ENCODE results near the gene TMBIM4. TPM values are rescaled to one million over a fixed set of nuclear protein-coding genes. Genes with fewer than 3 reads are reported as not detected.
A peak's percentile ranks its signal among the peaks of the same experiment; 100 is the strongest.

The TMBIM4 gene
- total RNA-seq, 1 experiment from 2014 or later = 115 TPM

GRCh38 chr12:66132408-66132807, 37.4 kb downstream of the TMBIM4 start:
- peak; percentile 40; the same call in 1 of the 2 replicates for ATAC-seq
- ChIA-PET POLR2A (no interaction called here), CTCF (no interaction called here)
- Histone ChIP-seq H3K4me3 (ENCODE audit: low read depth in 2 of 2, low read length in 2 of 2) (no peak overlapping the region), H3K27ac (ENCODE audit: low read length) (no peak overlapping the region), H3K27me3 (ENCODE audit: control insufficient read depth, insufficient read depth, low read length) (no peaks in the 10 kb centered on the region), H3K4me1 (ENCODE audit: control insufficient read depth, insufficient read depth, low read length) (peaks cover 8% of the 10 kb centered on the region), H3K9me3 (ENCODE audit: control insufficient read depth, insufficient read depth, low read depth, low read length) (no peaks in the 10 kb centered on the region), H3K36me3 (ENCODE audit: control insufficient read depth, insufficient read depth, low read length) (peaks cover 33% of the 10 kb centered on the region)
- TF ChIP-seq POLR2AphosphoS5 (IDR thresholded peaks at IDR 0.05; ENCODE audit: low read depth, low read length) (no peak), TCF7L2 (IDR thresholded peaks at IDR 0.05; ENCODE audit: low read depth, low read length) (no peak), REST (IDR thresholded peaks at IDR 0.05; ENCODE audit: insufficient read depth in 1 of 2, low read depth in 2 of 2, low read length in 1 of 2) (no peak), SIN3A (IDR thresholded peaks at IDR 0.05; ENCODE audit: borderline replicate concordance, insufficient read depth, low read depth, low read length) (no peak), CTCF (IDR thresholded peaks at IDR 0.05) (no peak)
- no TSS peak for BruUV-seq (replicated peaks)
- DNase-seq (ENCODE audit: low read depth, low spot score) = peak; percentile 27
- intact Hi-C loops (cut with micrococcal nuclease; ENCODE audit: unreplicated experiment) (no loop called here), in situ Hi-C loops (cut with HindIII; ENCODE audit: low pct_unique_long_range_greater_than_20kb, low sequenced_read_pairs) (no loop called here)

GRCh38 chr12:66131067-66131688, 38.6 kb downstream of the TMBIM4 start:
- Histone ChIP-seq H3K36me3 (ENCODE audit: control insufficient read depth, insufficient read depth, low read length) (peaks cover 28% of the 10 kb centered on the region), H3K4me3 (ENCODE audit: low read depth in 2 of 2, low read length in 2 of 2) (peak overlapping the region; percentile 67 to 93), H3K27ac (ENCODE audit: low read length) (peak overlapping the region; percentile 85), H3K4me1 (ENCODE audit: control insufficient read depth, insufficient read depth, low read length) (peaks cover 8% of the 10 kb centered on the region), H3K27me3 (ENCODE audit: control insufficient read depth, insufficient read depth, low read length) (no peaks in the 10 kb centered on the region), H3K9me3 (ENCODE audit: control insufficient read depth, insufficient read depth, low read depth, low read length) (no peaks in the 10 kb centered on the region)
- TF ChIP-seq CTCF (IDR thresholded peaks at IDR 0.05) = no peak
- TF ChIP-seq SIN3A (IDR thresholded peaks at IDR 0.05; ENCODE audit: borderline replicate concordance, insufficient read depth, low read depth, low read length) = no peak
- no peak for TF ChIP-seq REST (IDR thresholded peaks at IDR 0.05; ENCODE audit: insufficient read depth in 1 of 2, low read depth in 2 of 2, low read length in 1 of 2)
- TF ChIP-seq TCF7L2 (IDR thresholded peaks at IDR 0.05; ENCODE audit: low read depth, low read length) = no peak
- TF ChIP-seq POLR2AphosphoS5 (IDR thresholded peaks at IDR 0.05; ENCODE audit: low read depth, low read length) = no peak
- DNase-seq (ENCODE audit: low read depth, low spot score) (no peak), ATAC-seq (peak; percentile 50)
- BruUV-seq (replicated peaks) = TSS peak; percentile 95
- intact Hi-C loops (cut with micrococcal nuclease; ENCODE audit: unreplicated experiment) (no loop called here), in situ Hi-C loops (cut with HindIII; ENCODE audit: low pct_unique_long_range_greater_than_20kb, low sequenced_read_pairs) (no loop called here)
- POLR2A ChIA-PET = interaction anchor here (0.6 kb wide), 1 partner anchor 39 kb away, joined by 7 read pairs; the partner anchor contains the start of gene TMBIM4
- CTCF ChIA-PET = interaction anchor here (1.6 kb wide), 1 partner anchor 14 kb away, joined by 4 read pairs; no protein-coding TSS in a partner anchor
